ENCODE measurements around the gene USP19. TPM values are rescaled to one million over a fixed set of nuclear protein-coding genes. Genes with fewer than 3 reads are reported as not detected.

Gene USP19
- total RNA-seq, 1 experiment from 2014 or later = 72.1 TPM

- Histone ChIP-seq H3K9me2 (ENCODE audit: insufficient read depth) (no peaks in the 10 kb centered on the region), H3K36me3 (ENCODE audit: low read depth) (peaks cover 11% of the 10 kb centered on the region; the same call in 1 of the 2 replicates), H3K4me3 (peak overlapping the region; percentile 69), H3K27ac (peak overlapping the region; percentile 76), H2AFZ (no peak overlapping the region), H3K79me2 (ENCODE audit: low read depth) (peaks cover 26% of the 10 kb centered on the region), H3F3A (ENCODE audit: insufficient read depth, low read depth) (peaks cover 29% of the 10 kb centered on the region), H3K9me3 (ENCODE audit: insufficient read depth, low read depth) (no peaks in the 10 kb centered on the region), H4K20me1 (ENCODE audit: insufficient read depth) (no peaks in the 10 kb centered on the region), H3K4me1 (replicated peaks; ENCODE audit: insufficient read depth) (peaks cover 10% of the 10 kb centered on the region), H3K27me3 (ENCODE audit: insufficient read depth, low read depth) (no peaks in the 10 kb centered on the region), H3K4me2 (peak overlapping the region; percentile 99)
- TF ChIP-seq CTCF (conservative IDR thresholded peaks at IDR 0.05) = no peak
- TF ChIP-seq EZH2 (IDR thresholded peaks at IDR 0.05; ENCODE audit: low read depth) = no peak
- DNase-seq = no peak
- CTCF ChIA-PET = no interaction called here
- POLR2A ChIA-PET (ENCODE audit: unreplicated experiment) = interaction anchor here (0.6 kb wide), 1 partner anchor 91 kb away, joined by 3 read pairs; the partner anchor contains the start of gene IMPDH2
- BruUV-seq (replicated peaks) = no TSS peak
- intact Hi-C loops (cut with micrococcal nuclease; ENCODE audit: unreplicated experiment) = loop anchor here (1.0 kb wide), 1 partner anchor 12 kb away; no protein-coding TSS in a partner anchor
Measured at GRCh38 chr3:49120096-49120437, 556 bp downstream of the USP19 start.

- Histone ChIP-seq H3K79me2 (ENCODE audit: low read depth) (peaks cover 26% of the 10 kb centered on the region), H3K9me2 (ENCODE audit: insufficient read depth) (no peaks in the 10 kb centered on the region), H3K4me1 (replicated peaks; ENCODE audit: insufficient read depth) (peaks cover 10% of the 10 kb centered on the region), H3K9me3 (ENCODE audit: insufficient read depth, low read depth) (no peaks in the 10 kb centered on the region), H4K20me1 (ENCODE audit: insufficient read depth) (no peaks in the 10 kb centered on the region), H3F3A (ENCODE audit: insufficient read depth, low read depth) (peaks cover 29% of the 10 kb centered on the region), H3K4me3 (peak overlapping the region; percentile 69), H3K4me2 (peak overlapping the region; percentile 99), H2AFZ (no peak overlapping the region), H3K36me3 (ENCODE audit: low read depth) (peaks cover 11% of the 10 kb centered on the region; the same call in 1 of the 2 replicates), H3K27me3 (ENCODE audit: insufficient read depth, low read depth) (no peaks in the 10 kb centered on the region), H3K27ac (peak overlapping the region; percentile 76)
- intact Hi-C loops (cut with micrococcal nuclease; ENCODE audit: unreplicated experiment) = no loop called here
- no peak for DNase-seq
- POLR2A ChIA-PET (ENCODE audit: unreplicated experiment) = no interaction called here
- TF ChIP-seq CTCF (conservative IDR thresholded peaks at IDR 0.05) (no peak), EZH2 (IDR thresholded peaks at IDR 0.05; ENCODE audit: low read depth) (no peak)
- BruUV-seq (replicated peaks) = no TSS peak
- CTCF ChIA-PET = no interaction called here
Measured at GRCh38 chr3:49119439-49119838, 1.2 kb downstream of the USP19 start.

- no peak for DNase-seq
Measured at GRCh38 chr3:49119036-49119435, 1.6 kb downstream of the USP19 start.

More at GRCh38 chr3:49119036-49119435, 1.6 kb downstream of the USP19 start:
- H3K4me1 ChIP-seq (replicated peaks; ENCODE audit: insufficient read depth) = peaks cover 10% of the 10 kb centered on the region
- H3K27me3 ChIP-seq (ENCODE audit: insufficient read depth, low read depth) = no peaks in the 10 kb centered on the region
- POLR2A ChIA-PET (ENCODE audit: unreplicated experiment) = interaction anchor here (0.6 kb wide), 1 partner anchor 126 kb away, joined by 3 read pairs; no protein-coding TSS in a partner anchor
- peak overlapping the region; percentile 69 for H3K4me3 ChIP-seq
- H3F3A ChIP-seq (ENCODE audit: insufficient read depth, low read depth) = peaks cover 29% of the 10 kb centered on the region
- intact Hi-C loops (cut with micrococcal nuclease; ENCODE audit: unreplicated experiment) = no loop called here
- peaks cover 11% of the 10 kb centered on the region; the same call in 1 of the 2 replicates for H3K36me3 ChIP-seq (ENCODE audit: low read depth)
- H3K79me2 ChIP-seq (ENCODE audit: low read depth) = peaks cover 26% of the 10 kb centered on the region
- BruUV-seq (replicated peaks) = no TSS peak
- no peaks in the 10 kb centered on the region for H4K20me1 ChIP-seq (ENCODE audit: insufficient read depth)
- no peaks in the 10 kb centered on the region for H3K9me2 ChIP-seq (ENCODE audit: insufficient read depth)
- no peak overlapping the region for H2AFZ ChIP-seq
- no peak for TF ChIP-seq CTCF (conservative IDR thresholded peaks at IDR 0.05)
- TF ChIP-seq EZH2 (IDR thresholded peaks at IDR 0.05; ENCODE audit: low read depth) = no peak
- peak overlapping the region; percentile 76 for H3K27ac ChIP-seq
- H3K9me3 ChIP-seq (ENCODE audit: insufficient read depth, low read depth) = no peaks in the 10 kb centered on the region
- CTCF ChIA-PET = no interaction called here
- peak overlapping the region; percentile 99 for H3K4me2 ChIP-seq
